Hepatocyte (in vitro differentiated cells): ENCODE data around the gene HDAC5.

Experiments
- EZH2 ChIP-seq: fragments of 200-600 bp; sonication (generic); IDR thresholded peaks from 2 replicates; pipeline ENCODE4 v1.6.1; 2016; ENCODE audit warnings: antibody characterized with exemption, mild to moderate bottlenecking, borderline replicate concordance
- EZH2phosphoT487 ChIP-seq: fragments of 200-600 bp; sonication (generic); IDR thresholded peaks from one replicate; pipeline ENCODE4 v1.6.1; 2018; ENCODE audit warnings: antibody characterized with exemption, mild to moderate bottlenecking, low read depth, moderate library complexity; ENCODE audit not compliant: unreplicated experiment, severe bottlenecking
- TF ChIP-seq, protein P1 (sequence below): fragments of 200-600 bp; sonication (generic); IDR thresholded peaks from 2 replicates; pipeline ENCODE4 v1.5.1; 2016; ENCODE audit warnings: antibody characterized with exemption, mild to moderate bottlenecking; ENCODE audit not compliant: poor library complexity

DNA sequence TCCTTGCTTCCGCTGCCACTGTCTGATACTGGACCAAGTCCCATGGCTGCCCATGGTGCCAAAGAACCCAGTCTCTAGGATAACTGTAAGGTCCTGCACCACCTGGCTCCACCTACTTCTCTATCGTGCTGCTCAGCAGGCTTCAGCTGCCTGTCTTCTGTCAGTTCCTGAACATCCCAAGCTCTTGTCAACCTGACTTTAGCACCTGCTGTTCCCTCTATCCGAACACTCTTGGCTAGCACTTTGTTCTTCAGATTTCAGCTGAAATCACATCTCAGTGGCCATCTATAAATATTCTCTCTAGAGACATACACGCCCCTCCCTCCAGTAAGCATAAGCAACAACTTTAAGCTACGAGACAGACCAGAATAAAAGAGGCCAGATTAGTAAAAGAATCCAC lies 93.7 kb downstream of the HDAC5 start:
- TF ChIP-seq, protein P1, sequence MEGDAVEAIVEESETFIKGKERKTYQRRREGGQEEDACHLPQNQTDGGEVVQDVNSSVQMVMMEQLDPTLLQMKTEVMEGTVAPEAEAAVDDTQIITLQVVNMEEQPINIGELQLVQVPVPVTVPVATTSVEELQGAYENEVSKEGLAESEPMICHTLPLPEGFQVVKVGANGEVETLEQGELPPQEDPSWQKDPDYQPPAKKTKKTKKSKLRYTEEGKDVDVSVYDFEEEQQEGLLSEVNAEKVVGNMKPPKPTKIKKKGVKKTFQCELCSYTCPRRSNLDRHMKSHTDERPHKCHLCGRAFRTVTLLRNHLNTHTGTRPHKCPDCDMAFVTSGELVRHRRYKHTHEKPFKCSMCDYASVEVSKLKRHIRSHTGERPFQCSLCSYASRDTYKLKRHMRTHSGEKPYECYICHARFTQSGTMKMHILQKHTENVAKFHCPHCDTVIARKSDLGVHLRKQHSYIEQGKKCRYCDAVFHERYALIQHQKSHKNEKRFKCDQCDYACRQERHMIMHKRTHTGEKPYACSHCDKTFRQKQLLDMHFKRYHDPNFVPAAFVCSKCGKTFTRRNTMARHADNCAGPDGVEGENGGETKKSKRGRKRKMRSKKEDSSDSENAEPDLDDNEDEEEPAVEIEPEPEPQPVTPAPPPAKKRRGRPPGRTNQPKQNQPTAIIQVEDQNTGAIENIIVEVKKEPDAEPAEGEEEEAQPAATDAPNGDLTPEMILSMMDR, result no peak
- TF ChIP-seq EZH2, result no peak
- TF ChIP-seq EZH2phosphoT487, result no peak
